T-helper 9 cell (primary cell): ENCODE data around the gene DDX5.
"Not testable (repeated sequence)": the region's sequence is repeated elsewhere in the genome, so short reads cannot be mapped to it uniquely, and the experiment has no call there.

Source experiments
- DNase-seq: peaks from one replicate; pipeline ENCODE4 v3.0.0-alpha.2; 2020

Gene DDX5

GRCh38 chr17:64507413-64507782, 1.3 kb upstream of the DDX5 start:
- no peak for DNase-seq

GRCh38 chr17:64506576-64507412, 705 bp upstream of the DDX5 start, which contains the start of gene CEP95:
Gene CEP95, plus strand, starts transcription at chr17:64506977. Its CDS starts 121 bp downstream, at chr17:64507098.
- peak; percentile 91 for DNase-seq

GRCh38 chr17:64505340-64506200, 519 bp downstream of the DDX5 start:
- peak; percentile 71 for DNase-seq

- no peak for DNase-seq
Observed at GRCh38 chr17:64504769-64505339, 1.2 kb downstream of the DDX5 start.

DNA sequence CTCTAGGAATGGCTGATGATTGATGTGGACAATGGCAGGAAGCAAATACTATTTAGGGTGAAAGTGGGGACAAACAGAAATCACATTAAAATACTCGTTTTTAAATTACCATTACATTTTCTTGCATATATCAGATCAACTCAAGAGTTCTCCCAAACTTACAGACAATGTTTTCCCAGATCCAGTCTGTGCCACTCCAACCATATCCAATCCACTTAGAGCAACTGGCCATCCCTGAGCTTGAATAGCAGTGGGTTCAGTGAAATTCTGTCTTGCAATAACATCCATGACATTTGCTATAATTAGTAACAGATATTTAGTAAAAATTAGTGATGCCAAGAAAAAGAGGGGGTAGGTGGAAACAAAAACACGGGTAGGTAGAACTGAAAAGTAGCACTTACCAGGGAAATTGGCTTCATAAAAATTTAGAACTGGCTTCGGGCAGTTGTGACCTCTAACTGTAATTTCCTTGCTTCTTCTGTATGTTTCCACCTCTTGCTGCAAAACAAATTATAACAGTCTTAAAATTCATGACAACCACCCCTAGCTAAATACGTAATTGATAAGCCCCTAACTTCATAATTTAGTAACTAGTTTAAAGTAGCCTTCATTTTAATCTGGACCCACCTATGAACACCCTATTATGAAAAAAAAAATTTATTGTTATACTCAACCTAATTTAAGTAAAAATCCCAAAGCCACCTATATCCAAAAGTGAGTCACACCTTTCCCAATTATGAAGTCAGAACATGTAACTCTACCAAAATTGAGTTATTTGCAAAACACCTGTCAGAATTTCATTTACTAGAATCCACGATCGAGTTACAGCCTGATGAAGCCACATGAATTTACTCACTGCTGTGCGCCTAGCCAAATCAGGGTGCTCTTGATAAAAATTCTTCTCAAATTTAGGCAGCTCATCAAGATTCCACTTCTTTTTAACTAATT, 2.0 kb downstream of the DDX5 start:
- DNase-seq: no peak

DNA sequence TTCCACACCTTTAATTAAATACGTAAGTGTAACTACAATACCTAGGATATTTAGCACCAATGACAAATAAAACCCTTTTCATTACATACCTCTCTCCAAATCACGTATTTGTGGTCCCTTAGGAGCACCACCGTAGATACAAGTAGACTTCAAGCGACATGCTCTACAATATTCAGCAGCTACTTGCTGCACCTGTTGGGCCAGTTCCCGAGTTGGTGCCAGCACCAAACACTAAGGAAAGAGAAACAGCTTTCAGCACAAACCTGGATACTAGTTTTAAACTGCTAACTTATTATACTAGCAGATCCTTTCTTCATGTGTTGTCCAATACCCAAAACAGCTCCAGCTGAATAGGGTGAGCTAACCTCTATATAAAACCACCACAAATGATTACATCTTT, 2.7 kb downstream of the DDX5 start:
- DNase-seq: no peak

DNA sequence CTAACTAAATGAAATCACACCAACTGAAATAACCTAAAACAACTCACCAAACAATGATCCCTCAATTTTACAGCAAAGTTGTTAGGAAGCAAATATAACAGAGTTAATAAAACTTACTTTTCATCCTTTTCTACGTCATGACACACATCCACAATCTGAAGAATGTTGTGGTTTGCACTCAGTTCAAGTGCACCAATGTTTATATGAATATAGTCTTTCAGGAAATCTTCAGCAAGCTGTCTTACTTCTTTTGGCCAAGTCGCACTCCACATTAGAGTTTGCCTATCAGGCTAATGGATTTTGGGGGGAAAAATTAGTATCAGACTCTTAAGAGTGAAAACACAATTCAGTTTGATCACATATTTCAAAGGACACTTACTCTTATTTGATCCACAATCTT, 3.3 kb downstream of the DDX5 start:
- DNase-seq: no peak

DNA sequence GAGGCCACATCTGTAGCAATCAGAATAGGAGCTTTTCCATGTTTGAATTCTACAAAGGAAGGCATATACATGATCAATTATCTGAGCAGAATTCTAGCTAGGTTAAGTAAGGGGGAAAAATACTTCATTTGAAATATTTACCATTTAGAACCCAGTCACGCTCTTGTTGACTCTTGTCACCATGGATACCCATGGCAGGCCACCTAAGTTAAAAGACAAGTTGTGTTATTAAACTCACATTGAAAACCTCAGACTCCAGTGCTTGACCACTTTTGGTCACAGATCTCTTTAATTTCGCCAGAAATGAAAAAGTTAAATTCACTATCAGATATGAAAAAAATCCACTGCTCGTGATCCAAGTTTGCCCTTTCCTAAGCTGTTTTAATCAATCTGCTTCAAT, 4.1 kb downstream of the DDX5 start:
- no peak for DNase-seq

DNA sequence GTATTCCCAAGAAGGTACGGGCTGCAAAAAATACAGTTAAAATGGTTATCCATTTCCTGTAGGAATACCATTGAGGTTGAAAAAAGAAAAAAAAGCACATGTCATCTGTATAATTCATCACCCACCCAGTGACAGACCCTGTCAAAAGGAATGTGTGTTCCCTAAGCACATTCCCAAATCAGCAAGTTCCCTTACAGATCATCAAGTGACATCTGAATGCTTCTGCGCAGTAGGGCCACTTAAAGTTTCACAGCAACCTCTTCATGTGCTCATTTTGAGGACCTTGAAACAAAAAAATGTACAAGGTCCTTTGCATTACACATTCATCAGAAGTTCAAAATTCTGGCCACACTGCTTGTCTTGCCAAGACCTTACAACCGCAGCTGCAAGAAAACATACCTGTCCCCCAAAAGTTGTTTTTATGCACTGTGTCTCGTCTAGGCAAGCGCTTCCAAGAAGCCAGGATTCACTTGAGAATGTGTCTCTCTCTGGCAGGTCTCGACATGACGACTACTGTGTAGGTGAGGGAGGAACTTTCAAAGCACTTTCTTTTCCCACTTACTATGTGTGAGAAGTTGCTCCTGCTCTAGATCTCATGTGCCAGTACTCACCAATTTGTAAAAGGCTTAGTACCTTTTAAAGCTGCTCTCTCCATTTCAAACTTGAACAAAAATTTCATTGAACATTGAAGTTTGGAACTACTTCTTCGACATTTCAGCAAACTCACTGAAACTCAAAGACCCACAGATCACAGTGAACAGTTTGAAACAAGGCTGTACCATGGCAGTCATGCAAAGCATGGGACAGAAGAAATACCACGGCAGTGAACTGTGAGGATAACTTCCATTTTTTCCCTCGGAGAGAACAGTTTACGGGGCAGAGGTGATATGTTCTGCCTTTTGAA, 5.0 kb downstream of the DDX5 start:
- DNase-seq: no peak

GRCh38 chr17:64500487-64500859, 5.6 kb downstream of the DDX5 start:
- no peak for DNase-seq

DNA sequence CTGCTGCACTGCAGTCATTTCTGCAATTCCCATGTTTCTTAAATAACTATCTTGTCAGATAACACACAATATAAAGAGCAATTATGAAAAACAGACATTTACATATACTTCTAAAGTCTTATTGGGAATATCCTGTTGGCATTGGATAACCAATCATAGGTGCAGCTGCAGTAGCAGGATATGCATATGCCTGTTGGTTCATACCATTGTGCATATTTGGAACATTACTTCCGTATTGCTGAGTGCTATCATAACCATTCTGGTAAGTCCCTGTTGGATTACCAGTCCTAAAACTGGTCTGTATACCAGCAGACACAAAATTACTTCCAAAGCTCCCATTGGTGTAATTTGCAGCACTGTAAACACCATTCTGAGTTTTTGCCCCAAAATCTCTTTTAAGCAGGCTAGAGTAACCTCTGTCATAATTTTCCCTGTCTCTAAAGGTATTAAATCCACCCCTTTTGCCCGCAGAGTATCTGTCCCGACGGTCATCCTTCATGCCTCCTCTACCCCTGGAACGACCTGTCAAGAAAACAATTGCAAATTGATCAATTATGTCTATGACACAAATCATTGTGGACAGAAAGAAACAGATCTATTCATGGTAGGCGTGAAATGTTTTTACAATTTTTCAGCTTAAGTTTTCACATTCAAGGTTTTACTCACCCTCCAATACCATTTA, 6.1 kb downstream of the DDX5 start:
- no peak for DNase-seq

DNA sequence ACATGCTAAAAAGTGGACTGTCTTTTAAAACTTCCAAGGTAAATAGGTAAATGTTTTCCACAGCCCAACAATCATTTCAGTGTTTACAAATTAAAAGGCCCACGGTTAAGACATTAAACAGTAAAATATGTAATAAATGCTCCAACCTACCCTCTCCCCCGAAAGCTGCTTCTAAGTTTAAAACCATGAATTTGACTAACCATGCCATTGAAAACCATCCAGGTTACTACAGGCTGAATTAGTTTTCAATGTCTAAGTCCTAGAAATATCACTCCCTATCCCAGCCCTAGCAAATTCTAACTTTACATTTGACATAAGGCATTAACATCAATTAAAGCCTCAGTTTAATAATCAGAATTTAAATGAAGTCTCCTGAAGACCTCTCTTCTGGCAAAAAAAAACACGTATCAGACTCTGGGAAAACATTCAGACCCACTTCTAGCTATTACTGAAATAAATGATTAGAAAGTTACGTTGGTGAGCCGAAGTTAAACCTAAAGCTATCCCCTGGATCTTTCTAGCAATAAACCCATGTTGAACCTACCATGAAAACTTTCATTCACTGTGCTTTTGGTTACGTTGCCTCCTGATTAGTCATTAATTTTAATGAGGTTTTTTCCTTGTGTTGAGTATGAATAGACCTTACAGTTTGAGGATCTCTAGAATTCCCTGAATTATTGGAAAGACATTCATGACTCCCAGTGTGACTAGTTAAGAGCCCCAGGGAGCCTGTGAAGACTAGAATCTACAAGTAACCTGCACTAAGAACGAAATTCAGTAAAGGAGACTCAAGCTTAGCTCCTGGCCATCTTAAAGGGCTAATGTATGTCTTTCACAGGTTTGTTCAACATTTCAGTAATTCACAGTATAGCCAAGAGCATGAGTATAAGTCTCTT, 7.5 kb downstream of the DDX5 start:
- DNase-seq: no peak

DNA sequence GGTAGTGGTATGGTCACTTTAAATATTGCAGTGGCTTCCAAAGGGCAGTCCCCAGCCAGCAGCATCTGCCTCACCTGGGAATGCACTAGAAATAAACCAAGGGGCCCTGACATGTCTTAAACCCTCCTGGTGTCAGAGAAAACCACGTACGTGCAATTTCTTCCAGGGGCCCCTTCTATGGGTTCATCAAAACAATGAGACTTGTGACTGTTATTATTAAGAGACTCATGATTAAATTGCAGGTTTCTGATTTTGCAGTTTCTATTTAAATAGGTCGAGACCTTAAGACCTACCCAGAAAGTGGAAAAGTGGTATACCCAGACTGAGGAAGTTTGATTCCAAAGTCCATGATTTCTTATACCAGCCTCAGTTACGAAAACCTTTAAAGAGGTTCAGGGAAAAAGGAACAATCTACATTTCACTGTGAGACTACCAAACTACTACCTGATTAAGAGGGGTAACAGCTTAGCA, 8.5 kb downstream of the DDX5 start:
- DNase-seq: no peak

GRCh38 chr17:64496786-64497564, 9.1 kb downstream of the DDX5 start, which contains the start of gene POLG2:
Gene POLG2, minus strand, starts transcription at chr17:64497054. Its CDS starts 86 bp downstream, at chr17:64496968.
- DNase-seq: peak; percentile 95

DNA sequence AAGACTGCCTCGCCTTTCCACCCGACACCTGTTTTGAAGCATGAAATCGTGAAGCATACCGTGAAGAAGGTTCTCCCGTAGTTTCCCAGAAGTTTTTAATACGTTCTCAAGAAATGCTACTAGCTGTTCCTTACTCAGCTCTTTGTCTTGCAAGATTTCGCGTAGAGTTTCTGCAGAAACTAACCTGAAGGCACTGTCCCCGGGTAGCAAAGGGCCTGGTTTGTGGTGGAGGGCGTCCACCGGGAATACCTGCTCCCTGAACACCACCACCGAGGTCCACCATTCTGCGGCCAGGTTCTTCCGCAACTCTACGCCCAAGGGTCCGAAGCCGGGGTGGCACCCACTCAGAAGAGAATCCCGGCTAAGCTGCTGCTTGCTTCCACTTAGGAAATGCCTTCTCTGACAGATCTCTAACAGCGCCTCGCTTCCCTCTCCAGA, 9.7 kb downstream of the DDX5 start:
- DNase-seq: no peak

DNA sequence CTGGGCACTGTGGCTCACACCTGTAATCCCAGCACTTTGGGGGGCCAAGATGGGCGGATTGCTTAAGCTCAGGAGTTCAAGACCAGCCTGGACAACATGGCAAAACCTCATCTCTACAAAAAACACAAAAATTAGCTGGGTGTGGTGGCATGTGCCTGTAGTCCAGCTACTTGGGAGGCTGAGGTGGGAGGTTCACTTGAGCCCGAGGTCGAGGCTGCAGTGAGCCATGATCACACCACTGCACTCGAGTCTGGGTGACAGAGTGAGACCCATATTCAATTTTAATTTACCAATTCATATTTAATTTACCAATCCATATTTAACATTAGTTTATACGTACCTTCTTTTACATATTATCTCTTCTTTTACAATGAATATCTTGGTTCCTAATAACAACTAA, 10.8 kb downstream of the DDX5 start:
- DNase-seq: not testable (repeated sequence)

DNA sequence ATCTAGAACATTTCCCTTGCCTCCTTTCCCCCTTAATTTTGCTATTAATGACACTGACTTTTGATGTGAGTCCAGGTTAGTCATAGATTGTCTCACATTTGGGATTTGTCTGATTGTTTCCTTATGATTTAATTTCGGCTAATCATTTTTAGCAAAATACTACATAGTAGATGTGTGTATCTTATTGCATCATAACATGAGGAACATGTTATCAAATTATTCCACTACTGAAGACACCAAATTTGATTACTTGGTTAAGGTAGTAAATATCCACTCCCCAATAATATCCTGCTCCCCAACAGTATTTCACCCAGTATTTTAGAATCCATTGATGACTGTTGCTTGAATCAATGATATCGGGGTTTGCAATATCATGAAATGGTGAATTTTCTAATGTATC, 12.0 kb downstream of the DDX5 start:
- no peak for DNase-seq

- peak; percentile 16 for DNase-seq
Observed at GRCh38 chr17:64492481-64493109, 13.5 kb downstream of the DDX5 start.
